ENCODE data around the gene PPP2R2C. TPM values are rescaled to one million over a fixed set of nuclear protein-coding genes. Genes with fewer than 3 reads are reported as not detected.

Gene PPP2R2C
- total and polyA plus RNA-seq, 9 of the 15 experiments (the other 6 are each of a cell fraction or from before 2014, with no cell fraction given) = 0.04 to 0.06 TPM; not detected in 7

DNA sequence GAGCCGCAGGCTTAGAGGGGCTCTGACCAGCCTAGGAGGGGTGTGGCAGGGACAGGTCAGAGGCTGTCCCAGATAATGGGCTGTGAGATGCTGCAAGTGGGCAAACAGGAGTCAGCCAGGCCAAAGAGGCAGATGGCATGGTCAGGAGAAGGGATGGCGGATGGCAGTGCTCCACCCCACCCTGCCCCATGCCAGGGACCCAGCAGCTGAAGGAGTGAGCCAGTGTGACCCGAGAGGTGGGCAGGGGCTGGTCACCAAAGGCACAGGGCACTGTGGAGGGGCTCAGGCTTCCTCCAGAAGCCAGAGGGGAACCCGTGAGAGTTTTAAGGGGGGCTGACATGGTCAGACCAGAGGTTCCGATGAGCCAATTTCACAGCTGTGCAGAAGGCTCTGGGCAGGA, 105.8 kb downstream of the PPP2R2C start (continued):
- TF ChIP-seq, protein P1, sequence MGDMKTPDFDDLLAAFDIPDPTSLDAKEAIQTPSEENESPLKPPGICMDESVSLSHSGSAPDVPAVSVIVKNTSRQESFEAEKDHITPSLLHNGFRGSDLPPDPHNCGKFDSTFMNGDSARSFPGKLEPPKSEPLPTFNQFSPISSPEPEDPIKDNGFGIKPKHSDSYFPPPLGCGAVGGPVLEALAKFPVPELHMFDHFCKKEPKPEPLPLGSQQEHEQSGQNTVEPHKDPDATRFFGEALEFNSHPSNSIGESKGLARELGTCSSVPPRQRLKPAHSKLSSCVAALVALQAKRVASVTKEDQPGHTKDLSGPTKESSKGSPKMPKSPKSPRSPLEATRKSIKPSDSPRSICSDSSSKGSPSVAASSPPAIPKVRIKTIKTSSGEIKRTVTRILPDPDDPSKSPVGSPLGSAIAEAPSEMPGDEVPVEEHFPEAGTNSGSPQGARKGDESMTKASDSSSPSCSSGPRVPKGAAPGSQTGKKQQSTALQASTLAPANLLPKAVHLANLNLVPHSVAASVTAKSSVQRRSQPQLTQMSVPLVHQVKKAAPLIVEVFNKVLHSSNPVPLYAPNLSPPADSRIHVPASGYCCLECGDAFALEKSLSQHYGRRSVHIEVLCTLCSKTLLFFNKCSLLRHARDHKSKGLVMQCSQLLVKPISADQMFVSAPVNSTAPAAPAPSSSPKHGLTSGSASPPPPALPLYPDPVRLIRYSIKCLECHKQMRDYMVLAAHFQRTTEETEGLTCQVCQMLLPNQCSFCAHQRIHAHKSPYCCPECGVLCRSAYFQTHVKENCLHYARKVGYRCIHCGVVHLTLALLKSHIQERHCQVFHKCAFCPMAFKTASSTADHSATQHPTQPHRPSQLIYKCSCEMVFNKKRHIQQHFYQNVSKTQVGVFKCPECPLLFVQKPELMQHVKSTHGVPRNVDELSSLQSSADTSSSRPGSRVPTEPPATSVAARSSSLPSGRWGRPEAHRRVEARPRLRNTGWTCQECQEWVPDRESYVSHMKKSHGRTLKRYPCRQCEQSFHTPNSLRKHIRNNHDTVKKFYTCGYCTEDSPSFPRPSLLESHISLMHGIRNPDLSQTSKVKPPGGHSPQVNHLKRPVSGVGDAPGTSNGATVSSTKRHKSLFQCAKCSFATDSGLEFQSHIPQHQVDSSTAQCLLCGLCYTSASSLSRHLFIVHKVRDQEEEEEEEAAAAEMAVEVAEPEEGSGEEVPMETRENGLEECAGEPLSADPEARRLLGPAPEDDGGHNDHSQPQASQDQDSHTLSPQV (IDR thresholded peaks at IDR 0.05) = no peak
- TF ChIP-seq HSF4 (CRISPR knock-in tag; IDR thresholded peaks at IDR 0.05; ENCODE audit: borderline replicate concordance) (no peak), KLF13 (tag; IDR thresholded peaks at IDR 0.05; ENCODE audit: borderline replicate concordance, low read depth) (no peak), BRD4 (IDR thresholded peaks at IDR 0.05) (no peak), ARID1B (IDR thresholded peaks at IDR 0.05) (no peak)
- TF ChIP-seq, protein P2, sequence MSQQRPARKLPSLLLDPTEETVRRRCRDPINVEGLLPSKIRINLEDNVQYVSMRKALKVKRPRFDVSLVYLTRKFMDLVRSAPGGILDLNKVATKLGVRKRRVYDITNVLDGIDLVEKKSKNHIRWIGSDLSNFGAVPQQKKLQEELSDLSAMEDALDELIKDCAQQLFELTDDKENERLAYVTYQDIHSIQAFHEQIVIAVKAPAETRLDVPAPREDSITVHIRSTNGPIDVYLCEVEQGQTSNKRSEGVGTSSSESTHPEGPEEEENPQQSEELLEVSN (IDR thresholded peaks at IDR 0.05; ENCODE audit: borderline replicate concordance in 1 of 2, extremely low read depth in 1 of 2, insufficient read depth in 1 of 2, insufficient read length in 1 of 2, low read depth in 1 of 2, low read length in 1 of 2, poor library complexity in 1 of 2, severe bottlenecking in 1 of 2) = no peak
